CD4-positive, alpha-beta memory T cell (primary cell): Measurements from ENCODE around the gene CNTNAP4. TPM values are rescaled to one million over a fixed set of nuclear protein-coding genes. Genes with fewer than 3 reads are reported as not detected.

Source experiments
- CTCF ChIA-PET: fragments of 350-600 bp; sonication (Branson Sonifier 250); formaldehyde crosslinking; loops from one replicate; lab custom pipeline; 2021; ENCODE audit warnings: inconsistent platforms; ENCODE audit not compliant: partially characterized antibody; lab: Charles Lee
- POLR2A ChIA-PET: fragments of 350-600 bp; sonication (Branson Sonifier 250); formaldehyde crosslinking; loops from one replicate; lab custom pipeline; 2021; ENCODE audit not compliant: partially characterized antibody; lab: Charles Lee
- DNase-seq, 5 donors: peaks; one replicate each; pipeline versions ENCODE4 v3.0.0 to v3.0.0-alpha.2; 2020 to 2022; ENCODE audit warnings: mixed read lengths in 1 of 5
- H3K27ac ChIP-seq: one replicate; pipeline ENCODE4 v1.7.0; 2013; ENCODE audit warnings: low read depth, low read length
- H3K27me3 ChIP-seq: 2 replicates; pipeline ENCODE4 v1.7.0; 2013; ENCODE audit warnings: mild to moderate bottlenecking, low read length, moderate library complexity; ENCODE audit not compliant: insufficient read depth
- H3K36me3 ChIP-seq: 2 replicates; pipeline ENCODE4 v1.7.0; 2013; ENCODE audit warnings: mild to moderate bottlenecking, low read length, moderate library complexity; ENCODE audit not compliant: insufficient read depth
- H3K4me1 ChIP-seq: 2 replicates; pipeline ENCODE4 v1.7.0; 2013; ENCODE audit warnings: mild to moderate bottlenecking, low read length, moderate library complexity; ENCODE audit not compliant: insufficient read depth
- H3K4me3 ChIP-seq, 2 donors: one replicate each; pipeline ENCODE4 v1.7.0; 2013; ENCODE audit warnings: low read length in 2 of 2, mild to moderate bottlenecking in 1 of 2
- H3K9me3 ChIP-seq, 2 donors: one replicate each; pipeline ENCODE4 v1.7.0; 2013; ENCODE audit warnings: low read length in 2 of 2, control low read depth in 1 of 2; ENCODE audit not compliant: control insufficient read depth in 1 of 2
- H3K27ac Mint-ChIP-seq, 7 donors: one replicate each; pipeline ENCODE4 v1.8.0; 2020 to 2021; ENCODE audit warnings: mixed read lengths in 7 of 7, mild to moderate bottlenecking in 6 of 7, inconsistent platforms in 3 of 7, moderate library complexity in 3 of 7
- H3K27me3 Mint-ChIP-seq, 2 donors: one replicate each; pipeline ENCODE4 v1.8.0; 2020 to 2021; ENCODE audit warnings: mixed read lengths in 2 of 2
- H3K36me3 Mint-ChIP-seq, 2 donors: one replicate each; pipeline ENCODE4 v1.8.0; 2020 to 2021; ENCODE audit warnings: mixed read lengths in 2 of 2, inconsistent platforms in 1 of 2, mild to moderate bottlenecking in 1 of 2
- H3K4me1 Mint-ChIP-seq, 4 donors: one replicate each; pipeline ENCODE4 v1.8.0; 2020 to 2021; ENCODE audit warnings: mixed read lengths in 4 of 4, mild to moderate bottlenecking in 1 of 4
- H3K4me3 Mint-ChIP-seq, 8 donors: one replicate each; pipeline ENCODE4 v1.8.0; 2020 to 2021; ENCODE audit warnings: mixed read lengths in 8 of 8, mild to moderate bottlenecking in 7 of 8, moderate library complexity in 6 of 8, inconsistent platforms in 3 of 8
- H3K9me3 Mint-ChIP-seq, 8 donors: one replicate each; pipeline ENCODE4 v1.8.0; 2020 to 2021; ENCODE audit warnings: mixed read lengths in 8 of 8, mild to moderate bottlenecking in 5 of 8, inconsistent platforms in 3 of 8, moderate library complexity in 1 of 8
- intact Hi-C: fragments of 100-400 bp; cut with micrococcal nuclease; formaldehyde crosslinking; loops from one replicate; pipeline ENCODE4 v1.15.1; 2023
- polyA plus RNA-seq, 2 donors: library from polyadenylated mRNA; unstranded; fragments of 300-500 nt; fragmentation: Illumina TruSeq; gene quantifications; one replicate each; pipeline ENCODE4 v1.2.3, GENCODE V29; 2021
- total RNA-seq, 2 experiments: library from RNA; stranded (reverse); gene quantifications; one replicate each; pipeline ENCODE4 v1.2.3, GENCODE V29; 2021

The CNTNAP4 gene
- total and polyA plus RNA-seq, 4 experiments from 2014 or later, result not detected

GRCh38 chr16:76309639-76310335, 32.6 kb downstream of the CNTNAP4 start:
- H3K9me3 ChIP-seq, result peaks cover 0 to 3% of the 10 kb centered on the region in 2 donors
- H3K27ac ChIP-seq, result no peak overlapping the region
- H3K27me3 ChIP-seq, result no peaks in the 10 kb centered on the region
- no peak for DNase-seq
- Mint-ChIP-seq H3K4me1 (no peaks in the 10 kb centered on the region), H3K27me3 (no peaks in the 10 kb centered on the region), H3K27ac (no peak overlapping the region), H3K36me3 (no peaks in the 10 kb centered on the region), H3K4me3 (no peak overlapping the region), H3K9me3 (peaks cover 0 to 4% (median 3%) of the 10 kb centered on the region in 8 donors)
- CTCF ChIA-PET, result no interaction called here
- no peak overlapping the region for H3K4me3 ChIP-seq
- POLR2A ChIA-PET, result no interaction called here
- no peaks in the 10 kb centered on the region for H3K4me1 ChIP-seq
- H3K36me3 ChIP-seq, result no peaks in the 10 kb centered on the region
- intact Hi-C loops, result no loop called here

- H3K9me3 ChIP-seq, result peaks cover 0 to 3% of the 10 kb centered on the region in 2 donors
- no peak overlapping the region for H3K4me3 ChIP-seq
- ChIA-PET CTCF (no interaction called here), POLR2A (no interaction called here)
- no peak overlapping the region for H3K27ac ChIP-seq
- no peak for DNase-seq
- Mint-ChIP-seq H3K4me1 (no peaks in the 10 kb centered on the region), H3K4me3 (no peak overlapping the region), H3K9me3 (peaks cover 0 to 14% (median 1%) of the 10 kb centered on the region in 8 donors), H3K36me3 (no peaks in the 10 kb centered on the region), H3K27ac (no peak overlapping the region), H3K27me3 (no peaks in the 10 kb centered on the region)
- H3K4me1 ChIP-seq, result no peaks in the 10 kb centered on the region
- no peaks in the 10 kb centered on the region for H3K27me3 ChIP-seq
- intact Hi-C loops, result no loop called here
- no peaks in the 10 kb centered on the region for H3K36me3 ChIP-seq
Measured at GRCh38 chr16:76311260-76311659, 34.1 kb downstream of the CNTNAP4 start.

GRCh38 chr16:76318565-76318964, 41.4 kb downstream of the CNTNAP4 start:
- Histone ChIP-seq H3K4me3 (no peak overlapping the region), H3K4me1 (no peaks in the 10 kb centered on the region), H3K27me3 (no peaks in the 10 kb centered on the region), H3K36me3 (no peaks in the 10 kb centered on the region), H3K27ac (no peak overlapping the region), H3K9me3 (no peaks in the 10 kb centered on the region)
- peaks cover 0 to 16% (median 5%) of the 10 kb centered on the region in 8 donors for H3K9me3 Mint-ChIP-seq
- H3K4me1 Mint-ChIP-seq, result no peaks in the 10 kb centered on the region
- POLR2A ChIA-PET, result no interaction called here
- no peak for DNase-seq
- CTCF ChIA-PET, result no interaction called here
- H3K36me3 Mint-ChIP-seq, result no peaks in the 10 kb centered on the region
- H3K4me3 Mint-ChIP-seq, result no peak overlapping the region
- intact Hi-C loops, result no loop called here
- H3K27me3 Mint-ChIP-seq, result no peaks in the 10 kb centered on the region
- no peak overlapping the region for H3K27ac Mint-ChIP-seq

- H3K4me3 Mint-ChIP-seq, result no peak overlapping the region
Measured at GRCh38 chr16:76329106-76329505, 51.9 kb downstream of the CNTNAP4 start.

GRCh38 chr16:76335180-76335974, 58.2 kb downstream of the CNTNAP4 start:
- Histone ChIP-seq H3K36me3 (no peaks in the 10 kb centered on the region), H3K4me1 (no peaks in the 10 kb centered on the region), H3K9me3 (no peaks in the 10 kb centered on the region), H3K27ac (no peak overlapping the region), H3K27me3 (no peaks in the 10 kb centered on the region), H3K4me3 (no peak overlapping the region)
- Mint-ChIP-seq H3K27me3 (no peaks in the 10 kb centered on the region), H3K4me1 (no peaks in the 10 kb centered on the region), H3K27ac (no peak overlapping the region), H3K36me3 (no peaks in the 10 kb centered on the region), H3K9me3 (peaks cover 0 to 27% (median 17%) of the 10 kb centered on the region in 8 donors), H3K4me3 (no peak overlapping the region)
- POLR2A ChIA-PET, result no interaction called here
- DNase-seq, result no peak
- CTCF ChIA-PET, result no interaction called here
- intact Hi-C loops, result no loop called here

More at GRCh38 chr16:76329106-76329505, 51.9 kb downstream of the CNTNAP4 start:
- CTCF ChIA-PET, result no interaction called here
- Histone ChIP-seq H3K36me3 (no peaks in the 10 kb centered on the region), H3K4me1 (no peaks in the 10 kb centered on the region), H3K9me3 (no peaks in the 10 kb centered on the region), H3K27ac (no peak overlapping the region), H3K27me3 (no peaks in the 10 kb centered on the region), H3K4me3 (no peak overlapping the region)
- Mint-ChIP-seq H3K36me3 (no peaks in the 10 kb centered on the region), H3K27ac (no peak overlapping the region), H3K9me3 (peaks cover 0 to 9% (median 5%) of the 10 kb centered on the region in 8 donors), H3K4me1 (no peaks in the 10 kb centered on the region), H3K27me3 (no peaks in the 10 kb centered on the region)
- DNase-seq, result no peak
- POLR2A ChIA-PET, result no interaction called here
- intact Hi-C loops, result no loop called here

GRCh38 chr16:76336112-76336511, 58.9 kb downstream of the CNTNAP4 start:
- no peaks in the 10 kb centered on the region for H3K36me3 ChIP-seq
- no peak overlapping the region for H3K27ac ChIP-seq
- H3K4me3 ChIP-seq, result no peak overlapping the region
- H3K36me3 Mint-ChIP-seq, result no peaks in the 10 kb centered on the region
- no peaks in the 10 kb centered on the region for H3K9me3 ChIP-seq
- H3K27ac Mint-ChIP-seq, result no peak overlapping the region
- no peaks in the 10 kb centered on the region for H3K27me3 Mint-ChIP-seq
- H3K4me3 Mint-ChIP-seq, result no peak overlapping the region
- no peaks in the 10 kb centered on the region for H3K27me3 ChIP-seq
- intact Hi-C loops, result no loop called here
- peaks cover 0 to 29% (median 20%) of the 10 kb centered on the region in 8 donors for H3K9me3 Mint-ChIP-seq
- H3K4me1 ChIP-seq, result no peaks in the 10 kb centered on the region
- H3K4me1 Mint-ChIP-seq, result no peaks in the 10 kb centered on the region
- no peak for DNase-seq
- ChIA-PET CTCF (no interaction called here), POLR2A (no interaction called here)

GRCh38 chr16:76338472-76338871, 61.3 kb downstream of the CNTNAP4 start:
- Histone ChIP-seq H3K4me1 (no peaks in the 10 kb centered on the region), H3K4me3 (no peak overlapping the region), H3K36me3 (no peaks in the 10 kb centered on the region), H3K27me3 (no peaks in the 10 kb centered on the region), H3K9me3 (no peaks in the 10 kb centered on the region), H3K27ac (no peak overlapping the region)
- ChIA-PET CTCF (no interaction called here), POLR2A (no interaction called here)
- Mint-ChIP-seq H3K27ac (no peak overlapping the region), H3K9me3 (peaks cover 0 to 37% (median 18%) of the 10 kb centered on the region in 8 donors), H3K36me3 (no peaks in the 10 kb centered on the region), H3K4me1 (no peaks in the 10 kb centered on the region), H3K27me3 (no peaks in the 10 kb centered on the region), H3K4me3 (peak overlapping the region in 1 of 8 donors; percentile 62)
- intact Hi-C loops, result no loop called here
- DNase-seq, result no peak
